COR-L47 (cell line): ENCODE data around the gene LILRA5.
"Not testable (repeated sequence)": the region's sequence is repeated elsewhere in the genome, so short reads cannot be mapped to it uniquely, and the experiment has no call there.

Experiments
- DNase-seq: peaks from one replicate; lab custom pipeline; 2025; lab: John Stamatoyannopoulos, UW

The LILRA5 gene

GRCh38 chr19:54273821-54274220, 39.1 kb downstream of the LILRA5 start:
- no peak for DNase-seq

GRCh38 chr19:54272181-54272580, 40.8 kb downstream of the LILRA5 start:
- DNase-seq = not testable (repeated sequence)

GRCh38 chr19:54271587-54271986, 41.4 kb downstream of the LILRA5 start:
- not testable (repeated sequence) for DNase-seq

- DNase-seq = no peak
These were observed 41.9 kb downstream of the LILRA5 start for GRCh38 chr19:54271106-54271505.

- no peak for DNase-seq
These were observed 44.0 kb downstream of the LILRA5 start for GRCh38 chr19:54268936-54269335.

- peak; percentile 28 for DNase-seq
These were observed 46.8 kb downstream of the LILRA5 start for GRCh38 chr19:54266133-54266532.

GRCh38 chr19:54262470-54262869, 50.5 kb downstream of the LILRA5 start:
- no peak for DNase-seq

- DNase-seq = no peak
These were observed 50.9 kb downstream of the LILRA5 start for GRCh38 chr19:54262066-54262465.

GRCh38 chr19:54257116-54257480, 55.9 kb downstream of the LILRA5 start, which contains the start of gene LILRB5:
Gene LILRB5 (minus strand): TSS chr19:54257273. CDS start chr19:54257193, 80 bp downstream.
- DNase-seq = no peak
